Tibial artery (tissue), 4 donors: ENCODE data around the gene PAIP2.

Experiments
- DNase-seq, 2 donors: peaks; one replicate each; pipeline ENCODE4 v3.0.0-alpha.2; 2019
- H3K27ac ChIP-seq, 2 donors: fragments of 200-600 bp; sonication (generic) in 1 of 2; 1 replicate in 1 of 2; 2 replicates in 1 of 2; pipeline ENCODE4 v1.5.1; 2018 to 2019; ENCODE audit warnings: mild to moderate bottlenecking in 1 of 2
- H3K27me3 ChIP-seq, 2 donors: fragments of 200-600 bp; sonication (generic) in 1 of 2; one replicate each; pipeline versions ENCODE4 v1.5.1 to v1.6.0; 2016 to 2019
- H3K36me3 ChIP-seq, 3 donors: fragments of 200-600 bp; sonication (generic) in 2 of 3; one replicate each; pipeline ENCODE4 v1.5.1; 2016 to 2019; ENCODE audit warnings: mild to moderate bottlenecking in 2 of 3
- H3K4me1 ChIP-seq, 4 donors: fragments of 200-600 bp; sonication (generic) in 2 of 4; 1 replicate in 3 of 4; 2 replicates in 1 of 4; pipeline ENCODE4 v1.5.1; 2016 to 2019
- H3K4me3 ChIP-seq, 2 donors: fragments of 200-600 bp; sonication (generic) in 1 of 2; 1 replicate in 1 of 2; 2 replicates in 1 of 2; pipeline ENCODE4 v1.5.1; 2018 to 2019; ENCODE audit warnings: mild to moderate bottlenecking in 2 of 2
- H3K9me3 ChIP-seq, 3 donors: fragments of 200-600 bp; sonication (generic) in 1 of 3; one replicate each; pipeline ENCODE4 v1.5.1; 2016 to 2019
- intact Hi-C: fragments of 100-400 bp; cut with DNase I; formaldehyde crosslinking; loops from one replicate; pipeline ENCODE4 v1.15.0; 2023; ENCODE audit warnings: low total_unique reads
- TF ChIP-seq, protein P1 (sequence below), 2 experiments: fragments of 200-600 bp in 1 of 2; fragments of 450-650 bp in 1 of 2; IDR thresholded peaks; one replicate each; pipeline ENCODE4 v1.5.1; 2017 to 2019; ENCODE audit warnings: antibody characterized with exemption in 2 of 2, mild to moderate bottlenecking in 1 of 2, moderate library complexity in 1 of 2

The PAIP2 gene

DNA sequence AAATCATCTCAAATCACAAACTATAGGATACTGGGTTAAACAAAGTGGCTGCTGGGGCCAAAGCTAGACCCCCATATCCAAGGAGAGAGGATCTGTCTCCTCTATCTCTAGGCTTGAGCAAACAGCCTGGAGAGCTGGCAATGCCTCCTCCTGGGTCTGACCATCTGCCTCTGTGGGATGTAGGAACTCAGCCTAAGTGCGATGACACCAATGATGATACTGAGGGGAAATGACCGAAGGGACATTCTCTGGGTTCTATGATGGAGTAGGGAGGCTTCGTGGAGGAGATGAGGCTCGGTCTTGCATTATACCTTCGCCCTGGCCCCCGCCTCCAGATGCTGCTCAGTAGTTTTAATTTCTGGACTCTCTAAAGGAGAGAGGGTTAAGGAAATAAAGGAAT is 71.5 kb downstream of the PAIP2 start:
- Histone ChIP-seq H3K9me3 (no peaks in the 10 kb centered on the region), H3K27ac (no peak overlapping the region), H3K36me3 (peaks cover 9 to 21% (median 14%) of the 10 kb centered on the region in 3 donors), H3K4me3 (no peak overlapping the region), H3K27me3 (no peaks in the 10 kb centered on the region), H3K4me1 (peaks cover 0 to 54% (median 29%) of the 10 kb centered on the region in 4 donors)
- TF ChIP-seq, protein P1, sequence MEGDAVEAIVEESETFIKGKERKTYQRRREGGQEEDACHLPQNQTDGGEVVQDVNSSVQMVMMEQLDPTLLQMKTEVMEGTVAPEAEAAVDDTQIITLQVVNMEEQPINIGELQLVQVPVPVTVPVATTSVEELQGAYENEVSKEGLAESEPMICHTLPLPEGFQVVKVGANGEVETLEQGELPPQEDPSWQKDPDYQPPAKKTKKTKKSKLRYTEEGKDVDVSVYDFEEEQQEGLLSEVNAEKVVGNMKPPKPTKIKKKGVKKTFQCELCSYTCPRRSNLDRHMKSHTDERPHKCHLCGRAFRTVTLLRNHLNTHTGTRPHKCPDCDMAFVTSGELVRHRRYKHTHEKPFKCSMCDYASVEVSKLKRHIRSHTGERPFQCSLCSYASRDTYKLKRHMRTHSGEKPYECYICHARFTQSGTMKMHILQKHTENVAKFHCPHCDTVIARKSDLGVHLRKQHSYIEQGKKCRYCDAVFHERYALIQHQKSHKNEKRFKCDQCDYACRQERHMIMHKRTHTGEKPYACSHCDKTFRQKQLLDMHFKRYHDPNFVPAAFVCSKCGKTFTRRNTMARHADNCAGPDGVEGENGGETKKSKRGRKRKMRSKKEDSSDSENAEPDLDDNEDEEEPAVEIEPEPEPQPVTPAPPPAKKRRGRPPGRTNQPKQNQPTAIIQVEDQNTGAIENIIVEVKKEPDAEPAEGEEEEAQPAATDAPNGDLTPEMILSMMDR (IDR thresholded peaks at IDR 0.05): no peak
- DNase-seq: no peak
- intact Hi-C loops: no loop called here

DNA sequence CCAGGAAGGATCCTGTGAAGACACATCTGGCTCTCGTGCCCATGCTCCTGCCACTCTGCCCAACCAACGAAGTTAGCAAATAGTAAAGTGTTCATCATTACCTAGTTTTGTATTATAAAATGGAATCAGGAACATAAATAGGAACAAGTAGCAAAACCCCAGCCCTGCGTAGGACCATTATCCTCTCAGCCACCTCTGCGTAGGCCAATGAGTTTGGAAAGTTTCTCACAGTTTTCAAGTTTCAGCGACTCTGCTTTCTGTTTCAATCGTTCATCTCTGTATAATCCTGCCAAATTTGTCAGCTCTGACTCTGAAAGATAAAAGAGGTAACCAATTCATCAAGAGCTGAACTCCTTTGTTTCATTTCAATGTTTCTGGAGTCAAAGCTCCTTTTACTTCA is 72.3 kb downstream of the PAIP2 start:
- no peaks in the 10 kb centered on the region for H3K27me3 ChIP-seq
- no peak for DNase-seq
- H3K4me3 ChIP-seq: no peak overlapping the region
- TF ChIP-seq, protein P1 (IDR thresholded peaks at IDR 0.05): no peak
- H3K9me3 ChIP-seq: no peaks in the 10 kb centered on the region
- intact Hi-C loops: no loop called here
- peaks cover 9 to 28% (median 18%) of the 10 kb centered on the region in 3 donors for H3K36me3 ChIP-seq
- H3K4me1 ChIP-seq: peaks cover 0 to 60% (median 29%) of the 10 kb centered on the region in 4 donors
- H3K27ac ChIP-seq: peak overlapping the region in 1 of 2 donors; percentile 27

DNA sequence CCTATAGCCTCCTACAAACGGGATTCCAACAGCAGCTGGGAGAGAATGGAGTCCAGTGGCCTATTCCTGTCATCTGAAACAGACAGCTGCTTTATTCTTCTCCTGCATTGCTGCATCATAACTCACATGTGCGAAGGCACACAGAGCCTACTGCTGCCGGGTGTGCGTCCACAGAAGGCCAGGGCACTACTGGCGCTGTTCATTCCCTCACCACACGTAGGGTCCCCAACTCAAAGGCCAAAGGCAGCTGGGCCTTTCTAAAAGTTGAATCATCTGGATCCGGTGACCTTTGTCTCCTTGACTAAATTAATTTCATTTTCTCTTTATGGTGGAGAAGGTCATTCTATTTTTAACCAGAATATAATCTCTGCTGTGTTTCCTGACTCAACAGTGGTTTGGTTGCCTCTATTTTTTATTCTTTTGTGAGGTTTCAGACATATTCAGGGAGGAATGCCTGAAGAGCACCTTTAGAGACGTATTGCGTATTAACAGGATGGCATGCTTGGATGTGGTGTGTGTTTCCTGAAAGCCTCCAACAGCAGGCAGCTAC is 73.0 kb downstream of the PAIP2 start:
- Histone ChIP-seq H3K27ac (peak overlapping the region in 1 of 2 donors; percentile 75), H3K27me3 (no peaks in the 10 kb centered on the region), H3K4me1 (peaks cover 0 to 60% (median 29%) of the 10 kb centered on the region in 4 donors), H3K4me3 (no peak overlapping the region), H3K36me3 (peaks cover 9 to 35% (median 25%) of the 10 kb centered on the region in 3 donors), H3K9me3 (no peaks in the 10 kb centered on the region)
- intact Hi-C loops: no loop called here
- DNase-seq: no peak
- TF ChIP-seq, protein P1 (IDR thresholded peaks at IDR 0.05): no peak

DNA sequence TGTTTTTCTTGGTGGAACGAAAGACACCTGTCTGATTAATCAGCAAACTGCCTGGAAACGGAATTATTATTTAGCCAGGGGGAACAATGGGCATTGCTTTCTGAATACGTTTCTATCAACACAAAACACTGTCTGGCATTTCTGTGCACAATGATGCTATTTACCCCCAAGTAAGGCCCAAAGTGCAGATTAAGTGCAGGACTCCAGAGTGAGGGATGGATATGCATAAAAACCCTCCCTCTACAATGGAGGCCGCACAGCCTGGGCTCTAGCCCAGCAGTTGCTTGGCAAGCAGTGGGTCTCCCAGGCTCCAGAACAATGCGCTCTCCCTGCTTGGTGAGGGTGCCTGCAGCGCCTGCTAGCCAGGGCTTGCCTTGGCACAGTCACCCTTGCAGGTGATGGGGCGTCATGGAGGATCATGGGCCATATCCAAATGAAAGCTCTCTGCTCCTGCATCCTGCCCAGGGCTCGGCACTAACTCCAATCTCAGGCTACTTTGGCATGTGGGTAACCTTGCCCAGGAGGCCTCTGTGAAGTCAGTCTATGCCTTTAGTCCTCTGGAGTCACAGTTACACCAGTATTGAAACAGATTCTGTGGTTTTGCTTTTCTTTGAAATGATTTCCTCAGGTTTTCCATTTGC is 73.7 kb downstream of the PAIP2 start:
- Histone ChIP-seq H3K4me3 (no peak overlapping the region), H3K9me3 (no peaks in the 10 kb centered on the region), H3K36me3 (peaks cover 9 to 39% (median 27%) of the 10 kb centered on the region in 3 donors), H3K27me3 (no peaks in the 10 kb centered on the region), H3K4me1 (peaks cover 0 to 54% (median 28%) of the 10 kb centered on the region in 4 donors), H3K27ac (peak overlapping the region; percentile 45 to 75)
- DNase-seq: no peak
- intact Hi-C loops: no loop called here
- TF ChIP-seq, protein P1 (IDR thresholded peaks at IDR 0.05): no peak

DNA sequence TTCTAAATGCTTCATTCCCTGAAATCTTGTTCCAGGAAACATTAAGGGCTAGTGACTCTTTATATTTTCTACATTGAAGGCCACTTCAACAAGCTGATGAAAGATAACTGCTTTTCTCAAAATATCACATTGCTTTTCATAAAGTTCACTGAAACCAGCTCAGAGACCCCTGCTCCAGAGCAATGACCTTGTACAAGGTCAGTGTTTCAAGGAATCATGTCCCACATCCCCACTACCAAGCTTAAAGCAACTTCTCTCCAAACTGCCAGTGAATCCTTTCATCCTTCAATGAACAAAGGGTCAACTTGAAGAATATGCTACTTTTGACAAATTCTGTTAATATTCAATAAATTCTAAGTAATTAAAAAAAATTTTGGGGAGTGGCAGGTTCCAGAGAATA is 74.2 kb downstream of the PAIP2 start:
- DNase-seq: no peak
- Histone ChIP-seq H3K27ac (peak overlapping the region; percentile 45 to 75), H3K4me1 (peaks cover 0 to 48% (median 25%) of the 10 kb centered on the region in 4 donors), H3K9me3 (no peaks in the 10 kb centered on the region), H3K27me3 (no peaks in the 10 kb centered on the region), H3K36me3 (peaks cover 9 to 39% (median 27%) of the 10 kb centered on the region in 3 donors), H3K4me3 (no peak overlapping the region)
- intact Hi-C loops: no loop called here
- TF ChIP-seq, protein P1 (IDR thresholded peaks at IDR 0.05): no peak
